Aorta (tissue), 5 donors: ENCODE data around the gene TFB1M. TPM values are rescaled to one million over a fixed set of nuclear protein-coding genes. Genes with fewer than 3 reads are reported as not detected.
"Not testable (repeated sequence)": the region's sequence is repeated elsewhere in the genome, so short reads cannot be mapped to it uniquely, and the experiment has no call there.

ENCODE experiments used
- ATAC-seq: fragments of 200-7000 bp; cut with Tn5 transposase; one replicate; pipeline ENCODE4 v1.9.1; 2022; ENCODE audit warnings: moderate library complexity; ENCODE audit not compliant: low FRiP score
- DNase-seq, 2 donors: peaks; one replicate each; pipeline ENCODE4 v3.0.0-alpha.2; 2020
- H3K27ac ChIP-seq, 2 donors: one replicate each; pipeline ENCODE4 v1.5.1; 2013; ENCODE audit warnings: low read length in 2 of 2, mild to moderate bottlenecking in 2 of 2, moderate library complexity in 2 of 2, control low read depth in 1 of 2, inconsistent platforms in 1 of 2, low read depth in 1 of 2
- H3K27me3 ChIP-seq, 2 donors: one replicate each; pipeline ENCODE4 v1.6.1; 2013; ENCODE audit warnings: control low read depth in 1 of 2, low read length in 1 of 2, mild to moderate bottlenecking in 1 of 2, moderate library complexity in 1 of 2; ENCODE audit not compliant: insufficient read depth in 2 of 2, control insufficient read depth in 1 of 2
- H3K36me3 ChIP-seq, 2 donors: one replicate each; pipeline ENCODE4 v1.6.1; 2013; ENCODE audit warnings: control low read depth in 1 of 2, low read length in 1 of 2, mild to moderate bottlenecking in 1 of 2; ENCODE audit not compliant: insufficient read depth in 2 of 2, control insufficient read depth in 1 of 2
- H3K4me1 ChIP-seq, 2 donors: one replicate each; pipeline ENCODE4 v1.6.1; 2013; ENCODE audit warnings: low read length in 2 of 2, control low read depth in 1 of 2, mild to moderate bottlenecking in 1 of 2, moderate library complexity in 1 of 2; ENCODE audit not compliant: insufficient read depth in 2 of 2, control insufficient read depth in 1 of 2
- H3K4me3 ChIP-seq, 2 donors: one replicate each; pipeline ENCODE4 v1.5.1; 2013; ENCODE audit warnings: low read length in 2 of 2, control low read depth in 1 of 2, mild to moderate bottlenecking in 1 of 2
- H3K9me3 ChIP-seq: one replicate; pipeline ENCODE4 v1.6.1; 2013; ENCODE audit warnings: mild to moderate bottlenecking, low read length; ENCODE audit not compliant: control insufficient read depth
- WGBS, 2 donors: extraction: QIAGEN DNeasy Blood & Tissue Kit; methylation state at CpG; one replicate each; pipeline ENCODE4 v1.1.7; 2013; 5-methylcytosine and 5-hydroxymethylcytosine counted together
- intact Hi-C, 2 donors: fragments of 100-400 bp; cut with DNase I; formaldehyde crosslinking; loops; one replicate each; pipeline versions ENCODE4 v1.14.2 to v1.15.0; 2022
- polyA plus RNA-seq, 2 donors: library from polyadenylated mRNA; stranded (reverse); fragments of 200-250 nt; gene quantifications; one replicate each; pipeline ENCODE4 v1.2.3, GENCODE V29; 2013
- total RNA-seq, 2 donors: library from RNA; stranded (reverse); fragmentation: NEBNext Ultra II Directional; extraction: Animal tissue kit (Norgen Biotek cat#: 25700); gene quantifications; one replicate each; pipeline ENCODE4 v1.2.1, GENCODE V29; 2021
- donor health status: healthy with polysubstance abuse.
- donor health status: Bipolar disorder and iron deficiency.
- donor health status: DM: no; HTN: no; CAD: no.
- donor health status: DM: no; HTN: no; CAD: no.
- donor health status: DM: yes; HTN: yes; CAD: no.

The TFB1M gene
- total and polyA plus RNA-seq, 4 donors, result 6.0 to 23.8 (median 13.1) TPM

DNA sequence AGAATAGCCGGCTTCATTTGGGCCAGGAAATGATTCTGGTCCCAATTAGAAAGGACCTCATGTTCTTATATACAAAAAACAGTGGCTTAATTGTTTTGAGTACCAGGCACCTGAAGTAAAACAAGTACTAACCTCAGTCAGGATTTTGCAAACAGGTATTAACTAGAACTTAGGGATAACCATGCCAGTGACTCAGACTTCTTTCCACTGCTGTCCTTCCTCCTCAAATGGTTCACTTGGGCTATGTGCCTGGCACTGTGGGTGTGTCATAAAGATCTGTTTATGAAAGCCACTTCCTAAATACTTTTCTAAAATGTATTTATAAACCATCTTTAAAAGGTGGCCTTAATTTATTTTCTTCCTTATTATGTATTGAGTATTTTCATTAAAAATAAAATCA lies 39.8 kb downstream of the TFB1M start:
- H3K4me3 ChIP-seq, result no peak overlapping the region
- H3K9me3 ChIP-seq, result no peaks in the 10 kb centered on the region
- 35 to 47% methylated on average over 1 of the region's 1 CpG for WGBS, 2 donors
- no peak for ATAC-seq
- peaks cover 0 to 3% of the 10 kb centered on the region in 2 donors for H3K4me1 ChIP-seq
- H3K27me3 ChIP-seq, result no peaks in the 10 kb centered on the region
- H3K36me3 ChIP-seq, result no peaks in the 10 kb centered on the region
- intact Hi-C loops, result no loop called here
- no peak for DNase-seq
- peak overlapping the region in 1 of 2 donors; percentile 49 for H3K27ac ChIP-seq

- ATAC-seq, result no peak
- Histone ChIP-seq H3K4me1 (peaks cover 0 to 2% of the 10 kb centered on the region in 2 donors), H3K36me3 (no peaks in the 10 kb centered on the region), H3K27ac (peak overlapping the region in 1 of 2 donors; percentile 49), H3K9me3 (no peaks in the 10 kb centered on the region), H3K4me3 (no peak overlapping the region), H3K27me3 (no peaks in the 10 kb centered on the region)
- DNase-seq, result no peak
- intact Hi-C loops, result no loop called here
- WGBS, 2 donors, result 22 to 31% methylated on average over 2 of the region's 2 CpGs
Observed at GRCh38 chr6:155274106-155274505, 40.2 kb downstream of the TFB1M start.

DNA sequence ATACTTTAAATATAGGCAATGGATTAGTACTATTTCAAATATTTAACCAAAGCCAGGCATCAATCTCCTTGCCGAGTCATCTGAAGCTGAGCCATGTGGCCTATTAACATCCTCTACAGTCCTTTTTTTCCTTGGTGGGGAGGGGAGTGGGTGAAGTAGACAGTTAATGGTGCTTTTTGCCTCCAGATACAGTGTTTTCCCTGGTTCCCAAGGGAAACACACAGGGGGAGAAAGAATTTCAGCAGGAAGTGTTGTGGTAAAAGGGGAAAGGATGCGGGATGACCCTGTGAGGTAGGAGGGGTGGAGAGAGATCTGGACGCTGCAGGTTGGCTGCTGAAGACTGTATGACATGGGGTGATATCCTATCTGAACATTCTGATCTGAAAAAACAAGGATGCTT lies 40.9 kb downstream of the TFB1M start:
- intact Hi-C loops, result no loop called here
- H3K4me1 ChIP-seq, result peaks cover 0 to 2% of the 10 kb centered on the region in 2 donors

DNA sequence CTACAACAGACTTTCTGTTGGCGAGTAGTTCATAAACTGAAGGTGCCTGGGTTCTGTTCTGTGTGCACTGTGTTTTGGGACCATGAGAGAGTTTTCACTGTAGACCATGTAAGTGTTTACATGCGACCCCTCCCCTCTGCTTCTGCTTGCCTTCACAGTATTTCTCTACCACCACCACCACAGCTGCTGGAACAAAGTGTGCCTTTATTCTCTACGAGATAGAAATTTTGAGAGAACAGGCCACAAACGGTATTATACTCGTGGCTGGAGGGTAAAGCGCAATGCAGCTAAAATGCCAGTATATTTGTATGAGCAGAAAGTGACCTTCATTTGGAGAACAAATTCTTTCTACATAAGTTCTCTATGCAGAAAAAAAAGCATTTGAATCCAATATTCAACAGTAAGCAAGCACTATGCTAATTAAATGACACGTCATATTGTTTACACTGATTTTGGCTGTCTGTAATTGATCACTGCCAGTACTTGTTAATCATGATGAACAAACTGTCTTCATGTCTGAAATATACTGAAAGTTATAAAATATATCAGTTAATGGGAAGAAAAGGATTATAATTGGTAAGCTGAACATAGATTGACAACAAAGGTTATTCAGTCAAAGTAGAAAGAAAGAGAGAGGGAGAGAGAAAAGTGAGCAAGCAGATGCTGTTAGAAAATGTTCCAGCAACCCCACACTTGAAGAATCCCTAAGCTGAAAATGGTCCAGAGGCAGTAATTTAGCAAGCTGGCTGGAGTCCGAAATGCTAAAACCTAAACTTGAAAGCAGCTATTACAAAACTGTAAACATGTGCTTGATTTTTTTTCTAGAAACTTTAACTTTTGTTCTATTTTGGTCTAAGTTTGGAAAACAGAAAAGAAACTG lies 41.7 kb downstream of the TFB1M start:
- H3K4me3 ChIP-seq, result no peak overlapping the region
- no peaks in the 10 kb centered on the region for H3K27me3 ChIP-seq
- H3K36me3 ChIP-seq, result no peaks in the 10 kb centered on the region
- DNase-seq, result no peak
- H3K4me1 ChIP-seq, result peaks cover 0 to 2% of the 10 kb centered on the region in 2 donors
- ATAC-seq, result no peak
- intact Hi-C loops, result no loop called here
- H3K9me3 ChIP-seq, result no peaks in the 10 kb centered on the region
- 73 to 80% methylated on average over 8 of the region's 8 CpGs for WGBS, 2 donors
- H3K27ac ChIP-seq, result no peak overlapping the region

More for the DNA sequence above, 40.9 kb downstream of the TFB1M start:
- H3K9me3 ChIP-seq, result no peaks in the 10 kb centered on the region
- no peaks in the 10 kb centered on the region for H3K27me3 ChIP-seq
- H3K4me3 ChIP-seq, result no peak overlapping the region
- no peak overlapping the region for H3K27ac ChIP-seq
- H3K36me3 ChIP-seq, result no peaks in the 10 kb centered on the region
- 41 to 47% methylated on average over 3 of the region's 3 CpGs for WGBS, 2 donors
- ATAC-seq (no peak), DNase-seq (no peak)

GRCh38 chr6:155271145-155271544 lies 43.1 kb downstream of the TFB1M start:
- no peak for DNase-seq
- no peaks in the 10 kb centered on the region for H3K27me3 ChIP-seq
- H3K4me1 ChIP-seq, result peaks cover 0 to 2% of the 10 kb centered on the region in 2 donors
- no peak for ATAC-seq
- no peaks in the 10 kb centered on the region for H3K36me3 ChIP-seq
- no peak overlapping the region for H3K27ac ChIP-seq
- H3K4me3 ChIP-seq, result no peak overlapping the region
- no peaks in the 10 kb centered on the region for H3K9me3 ChIP-seq
- intact Hi-C loops, result no loop called here

DNA sequence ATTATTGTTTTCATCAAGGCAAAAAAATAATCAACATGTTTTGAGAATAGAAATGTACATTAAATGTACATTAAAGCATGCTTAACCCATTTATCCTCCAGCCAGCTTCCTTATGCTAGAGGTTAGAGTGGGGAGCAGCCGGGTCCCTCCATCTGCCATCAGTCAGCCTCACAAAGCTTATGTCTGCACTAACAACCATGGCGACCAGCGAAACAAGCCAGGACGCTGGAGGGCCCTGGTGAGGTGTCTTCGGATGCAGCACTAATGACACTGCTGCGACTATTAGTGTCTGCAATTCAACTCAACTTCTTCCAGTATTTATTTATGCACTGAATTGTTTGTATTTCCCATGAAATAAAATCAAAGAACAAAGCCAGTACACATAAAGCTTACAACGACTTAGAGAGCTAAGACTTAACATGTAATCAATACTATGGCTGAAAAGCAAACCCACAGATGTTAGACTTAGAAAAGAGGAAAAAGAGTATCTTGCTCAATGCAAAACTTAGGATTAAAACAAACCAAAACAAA lies 43.7 kb downstream of the TFB1M start:
- Histone ChIP-seq H3K36me3 (no peaks in the 10 kb centered on the region), H3K27ac (no peak overlapping the region), H3K4me3 (no peak overlapping the region), H3K4me1 (peaks cover 0 to 2% of the 10 kb centered on the region in 2 donors), H3K9me3 (no peaks in the 10 kb centered on the region), H3K27me3 (no peaks in the 10 kb centered on the region)
- intact Hi-C loops, result no loop called here
- ATAC-seq, result no peak
- 93% methylated on average over 7 of the region's 7 CpGs for whole genome bisulfite sequencing, 2 donors
- DNase-seq, result no peak

GRCh38 chr6:155269765-155270164 lies 44.5 kb downstream of the TFB1M start:
- 65 to 84% methylated on average over 3 of the region's 3 CpGs for WGBS, 2 donors
- intact Hi-C loops, result no loop called here

DNA sequence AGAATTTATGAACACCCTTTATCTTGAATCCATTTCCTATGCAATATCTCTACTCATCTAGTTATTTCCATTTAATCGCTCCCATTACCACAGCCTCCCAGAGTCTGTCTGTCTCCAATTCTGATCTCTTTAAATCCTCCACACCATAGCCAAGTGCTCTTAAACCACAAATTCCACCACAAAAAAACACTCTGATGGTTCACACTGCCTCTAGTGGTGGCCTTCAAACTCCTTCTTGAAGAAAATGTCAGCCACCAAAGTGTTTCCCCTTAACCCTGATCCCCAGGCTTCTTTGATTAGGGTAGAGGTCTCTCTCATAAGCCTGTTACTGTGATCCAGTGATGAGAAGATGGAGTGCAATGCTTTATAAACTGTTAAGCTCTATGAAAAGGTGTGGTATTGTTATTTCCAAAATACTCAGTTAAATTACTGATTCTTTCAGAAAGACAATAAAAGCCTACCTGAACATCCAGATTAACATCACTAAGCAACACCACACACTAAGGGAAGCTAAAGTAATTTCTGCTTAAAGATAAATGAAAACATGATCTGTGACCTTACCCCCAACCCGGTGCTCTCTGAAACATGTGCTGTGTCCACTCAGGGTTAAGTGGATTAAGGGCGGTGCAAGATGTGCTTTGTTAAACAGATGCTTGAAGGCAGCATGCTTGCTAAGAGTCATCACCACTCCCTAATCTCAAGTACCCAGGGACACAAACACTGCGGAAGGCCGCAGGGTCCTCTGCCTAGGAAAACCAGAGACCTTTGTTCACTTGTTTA lies 46.0 kb downstream of the TFB1M start:
- ATAC-seq, H3K4me3 ChIP-seq, DNase-seq, intact Hi-C loops, H3K4me1 ChIP-seq, H3K36me3 ChIP-seq, H3K27ac ChIP-seq, H3K27me3 ChIP-seq, H3K9me3 ChIP-seq: not testable (repeated sequence)
- WGBS, 2 donors, result 89 to 94% methylated on average over 3 of the region's 5 CpGs

More at GRCh38 chr6:155269765-155270164, 44.5 kb downstream of the TFB1M start:
- Histone ChIP-seq H3K27me3 (no peaks in the 10 kb centered on the region), H3K36me3 (peaks cover 0 to 2% of the 10 kb centered on the region in 2 donors), H3K9me3 (no peaks in the 10 kb centered on the region), H3K4me3 (no peak overlapping the region), H3K4me1 (peaks cover 0 to 2% of the 10 kb centered on the region in 2 donors), H3K27ac (no peak overlapping the region)
- ATAC-seq (no peak), DNase-seq (no peak)
